ENCODE measurements around the gene LRRC26. TPM values are rescaled to one million over a fixed set of nuclear protein-coding genes. Genes with fewer than 3 reads are reported as not detected.
"Not testable (repeated sequence)": the region's sequence is repeated elsewhere in the genome, so short reads cannot be mapped to it uniquely, and the experiment has no call there.

The LRRC26 gene
- total RNA-seq, 2 donors from 2014 or later, result not detected

- ATAC-seq (peak in 1 of 2 donors; percentile 73), DNase-seq (ENCODE audit: low spot score in 2 of 2) (peak in 1 of 2 donors; percentile 56)
- no peaks in the 10 kb centered on the region for H3K9me3 Mint-ChIP-seq
- H3K27ac Mint-ChIP-seq, result no peak within 1 kb of the TSS
- H3K36me3 Mint-ChIP-seq, result peaks cover 0 to 6% of the 10 kb centered on the region in 2 donors
These were observed 31.0 kb downstream of the LRRC26 start, which contains the start of gene GRIN1 for GRCh38 chr9:137138722-137139467. Gene GRIN1 (plus strand): TSS chr9:137139154. CDS start chr9:137139487, 333 bp downstream.

- no peak overlapping the region for H3K27ac Mint-ChIP-seq
- DNase-seq (ENCODE audit: low spot score in 2 of 2), result no peak
- H3K9me3 Mint-ChIP-seq, result no peaks in the 10 kb centered on the region
- peaks cover 0 to 6% of the 10 kb centered on the region in 2 donors for H3K36me3 Mint-ChIP-seq
- ATAC-seq, result no peak
These were observed 31.7 kb downstream of the LRRC26 start for GRCh38 chr9:137138058-137138721.

GRCh38 chr9:137136881-137137607, 32.8 kb downstream of the LRRC26 start:
- H3K27ac Mint-ChIP-seq, result no peak overlapping the region
- H3K9me3 Mint-ChIP-seq, result no peaks in the 10 kb centered on the region
- ATAC-seq (no peak), DNase-seq (ENCODE audit: low spot score in 2 of 2) (no peak)
- H3K36me3 Mint-ChIP-seq, result peaks cover 0 to 6% of the 10 kb centered on the region in 2 donors

GRCh38 chr9:137136261-137136880, 33.5 kb downstream of the LRRC26 start:
- Mint-ChIP-seq H3K27ac (no peak overlapping the region), H3K9me3 (no peaks in the 10 kb centered on the region), H3K36me3 (peaks cover 0 to 6% of the 10 kb centered on the region in 2 donors)
- no peak for ATAC-seq
- DNase-seq (ENCODE audit: low spot score in 2 of 2), result no peak

GRCh38 chr9:137135154-137135553, 34.7 kb downstream of the LRRC26 start:
- not testable (repeated sequence) for DNase-seq (ENCODE audit: low spot score in 2 of 2); H3K9me3 Mint-ChIP-seq; H3K27ac Mint-ChIP-seq; H3K36me3 Mint-ChIP-seq; ATAC-seq

GRCh38 chr9:137134191-137134590, 35.7 kb downstream of the LRRC26 start:
- ATAC-seq, result no peak

GRCh38 chr9:137130176-137130755, 39.6 kb downstream of the LRRC26 start:
- ATAC-seq, result peak in 1 of 2 donors; percentile 9
- Mint-ChIP-seq H3K27ac (no peak overlapping the region), H3K36me3 (peaks cover 13 to 16% of the 10 kb centered on the region in 2 donors), H3K9me3 (no peaks in the 10 kb centered on the region)
- DNase-seq (ENCODE audit: low spot score in 2 of 2), result no peak

More at GRCh38 chr9:137134191-137134590, 35.7 kb downstream of the LRRC26 start:
- no peaks in the 10 kb centered on the region for H3K9me3 Mint-ChIP-seq
- H3K27ac Mint-ChIP-seq, result no peak overlapping the region
- no peak for DNase-seq (ENCODE audit: low spot score in 2 of 2)
- no peaks in the 10 kb centered on the region for H3K36me3 Mint-ChIP-seq

GRCh38 chr9:137129456-137130175, 40.2 kb downstream of the LRRC26 start:
- H3K27ac Mint-ChIP-seq, result peak overlapping the region; percentile 60 to 86
- ATAC-seq (peak; percentile 96 to 97), DNase-seq (ENCODE audit: low spot score in 2 of 2) (peak; percentile 89 to 91)
- no peaks in the 10 kb centered on the region for H3K9me3 Mint-ChIP-seq
- peaks cover 13 to 16% of the 10 kb centered on the region in 2 donors for H3K36me3 Mint-ChIP-seq

GRCh38 chr9:137128862-137129455, 40.9 kb downstream of the LRRC26 start:
- Mint-ChIP-seq H3K9me3 (no peaks in the 10 kb centered on the region), H3K27ac (peak overlapping the region; percentile 86 to 89), H3K36me3 (peaks cover 13 to 16% of the 10 kb centered on the region in 2 donors)
- DNase-seq (ENCODE audit: low spot score in 2 of 2) (no peak), ATAC-seq (peak; percentile 1 to 7)

- peaks cover 13 to 16% of the 10 kb centered on the region in 2 donors for H3K36me3 Mint-ChIP-seq
- peak overlapping the region; percentile 86 to 89 for H3K27ac Mint-ChIP-seq
- no peaks in the 10 kb centered on the region for H3K9me3 Mint-ChIP-seq
- peak in 1 of 2 donors; percentile 36 for DNase-seq (ENCODE audit: low spot score in 2 of 2)
- peak; percentile 5 to 28 for ATAC-seq
These were observed 41.5 kb downstream of the LRRC26 start for GRCh38 chr9:137128158-137128861.

- Mint-ChIP-seq H3K27ac (peak overlapping the region; percentile 86 to 89), H3K9me3 (no peaks in the 10 kb centered on the region), H3K36me3 (peaks cover 13 to 16% of the 10 kb centered on the region in 2 donors)
- ATAC-seq (peak in 1 of 2 donors; percentile 7), DNase-seq (ENCODE audit: low spot score in 2 of 2) (no peak)
These were observed 42.3 kb downstream of the LRRC26 start for GRCh38 chr9:137127301-137128157.

GRCh38 chr9:137126786-137127185, 43.1 kb downstream of the LRRC26 start:
- DNase-seq (ENCODE audit: low spot score in 2 of 2), result no peak
- Mint-ChIP-seq H3K36me3 (peaks cover 13 to 16% of the 10 kb centered on the region in 2 donors), H3K27ac (peak overlapping the region; percentile 85 to 86), H3K9me3 (no peaks in the 10 kb centered on the region)
- ATAC-seq, result no peak

GRCh38 chr9:137123952-137124462, 45.8 kb downstream of the LRRC26 start:
- H3K27ac Mint-ChIP-seq; H3K9me3 Mint-ChIP-seq; ATAC-seq; DNase-seq (ENCODE audit: low spot score in 2 of 2): not testable (repeated sequence)
- H3K36me3 Mint-ChIP-seq, result peaks cover 13 to 16% of the 10 kb centered on the region in 2 donors

- peaks cover 8 to 11% of the 10 kb centered on the region in 2 donors for H3K36me3 Mint-ChIP-seq
- ATAC-seq, result no peak
- no peaks in the 10 kb centered on the region for H3K9me3 Mint-ChIP-seq
- no peak overlapping the region for H3K27ac Mint-ChIP-seq
- DNase-seq (ENCODE audit: low spot score in 2 of 2), result no peak
These were observed 46.4 kb downstream of the LRRC26 start for GRCh38 chr9:137123468-137123837.
